IMR-90 (cell line): ENCODE results near the gene KCNAB3. TPM values are rescaled to one million over a fixed set of nuclear protein-coding genes. Genes with fewer than 3 reads are reported as not detected.

ENCODE experiments used
- ATAC-seq: fragments of 200-7000 bp; cut with Tn5 transposase; 2 replicates; pipeline ENCODE4 v1.9.1; 2020; ENCODE audit warnings: low read depth, mild to moderate bottlenecking, moderate library complexity
- BruUV-seq: library from RNA; stranded (reverse); fragments of 400-500 nt; replicated peaks from 2 replicates; lab custom pipeline; 2021; lab: Mats Ljungman, UMichigan
- CTCF ChIA-PET: fragments of 300-600 bp; formaldehyde crosslinking; extraction: SDS; loops from one replicate; lab custom pipeline; 2021; ENCODE audit warnings: antibody characterized with exemption; lab: Yijun Ruan, JAX
- POLR2A ChIA-PET: fragments of 300-600 bp; sonication (Branson Sonifier 250); formaldehyde crosslinking; loops from one replicate; lab custom pipeline; 2022; ENCODE audit warnings: antibody characterized with exemption; ENCODE audit not compliant: unreplicated experiment; lab: Charles Lee
- DNase-seq: peaks from one replicate; pipeline ENCODE4 v3.0.0; 2013
- H2AFZ ChIP-seq: replicated peaks from 2 replicates; pipeline ENCODE3; 2013; ENCODE audit warnings: low read length, mild to moderate bottlenecking; ENCODE audit not compliant: poor library complexity
- H2AK5ac ChIP-seq: 2 replicates; pipeline ENCODE4 v1.6.1; 2013; ENCODE audit warnings: low read depth, low read length, inconsistent platforms
- H2AK9ac ChIP-seq: replicated peaks from 2 replicates; pipeline ENCODE3; 2013; ENCODE audit warnings: mild to moderate bottlenecking, low read depth, low read length, moderate library complexity; ENCODE audit not compliant: poor library complexity
- H2BK120ac ChIP-seq: 2 replicates; pipeline ENCODE4 v1.6.1; 2013; ENCODE audit warnings: low read depth, low read length, inconsistent platforms
- H2BK15ac ChIP-seq: 3 replicates; pipeline ENCODE4 v1.6.1; 2013; ENCODE audit warnings: low read depth, low read length, inconsistent platforms
- H2BK20ac ChIP-seq: 2 replicates; pipeline ENCODE4 v1.6.1; 2013; ENCODE audit warnings: low read depth, mild to moderate bottlenecking, inconsistent platforms, low read length, moderate library complexity
- H2BK5ac ChIP-seq: 2 replicates; pipeline ENCODE4 v1.6.1; 2013; ENCODE audit warnings: mild to moderate bottlenecking, low read depth, low read length, inconsistent platforms; ENCODE audit not compliant: poor library complexity, severe bottlenecking
- H3K14ac ChIP-seq: replicated peaks from 2 replicates; pipeline ENCODE4 v1.6.1; 2013; ENCODE audit warnings: low read depth, low read length, inconsistent platforms
- H3K18ac ChIP-seq: 2 replicates; pipeline ENCODE4 v1.6.1; 2013; ENCODE audit warnings: low read depth, low read length, control low read depth
- H3K23ac ChIP-seq: 2 replicates; pipeline ENCODE4 v1.6.1; 2013; ENCODE audit warnings: low read depth, low read length, inconsistent platforms
- H3K27ac ChIP-seq: 2 replicates; pipeline ENCODE4 v1.5.1; 2013; ENCODE audit warnings: mild to moderate bottlenecking, control low read depth, low read length; ENCODE audit not compliant: insufficient read depth
- H3K27me3 ChIP-seq: 2 replicates; pipeline ENCODE4 v1.6.1; 2013; ENCODE audit warnings: low read length; ENCODE audit not compliant: control insufficient read depth, insufficient read depth
- H3K36me3 ChIP-seq: 2 replicates; pipeline ENCODE4 v1.6.1; 2013; ENCODE audit warnings: low read length, mixed read lengths; ENCODE audit not compliant: control insufficient read depth, insufficient read depth
- H3K4ac ChIP-seq: 2 replicates; pipeline ENCODE4 v1.6.1; 2013; ENCODE audit warnings: low read depth, low read length, inconsistent platforms
- H3K4me1 ChIP-seq: 2 replicates; pipeline ENCODE4 v1.6.1; 2013; ENCODE audit warnings: low read length, mixed read lengths; ENCODE audit not compliant: control insufficient read depth, insufficient read depth
- H3K4me2 ChIP-seq: 2 replicates; pipeline ENCODE4 v1.6.1; 2013; ENCODE audit warnings: low read depth, mild to moderate bottlenecking, control low read depth, low read length, moderate library complexity
- H3K4me3 ChIP-seq: 2 replicates; pipeline ENCODE4 v1.5.1; 2013; ENCODE audit warnings: low read depth, mild to moderate bottlenecking, control low read depth, low read length, moderate library complexity; ENCODE audit not compliant: insufficient read depth
- H3K56ac ChIP-seq: 2 replicates; pipeline ENCODE4 v1.6.1; 2013; ENCODE audit warnings: low read length, inconsistent platforms; ENCODE audit not compliant: insufficient read depth; ENCODE audit errors: extremely low read depth
- H3K79me1 ChIP-seq, 2 experiments: 2 replicates each; pipeline ENCODE4 v1.6.1; 2013; ENCODE audit warnings: low read length in 2 of 2, inconsistent platforms in 1 of 2, low read depth in 1 of 2
- H3K9ac ChIP-seq: 2 replicates; pipeline ENCODE4 v1.6.1; 2013; ENCODE audit warnings: low read depth, low read length, control low read depth
- H3K9me1 ChIP-seq: 2 replicates; pipeline ENCODE4 v1.6.1; 2013; ENCODE audit warnings: low read length, inconsistent platforms; ENCODE audit not compliant: insufficient read depth
- H3K9me3 ChIP-seq: 2 replicates; pipeline ENCODE4 v1.6.1; 2013; ENCODE audit warnings: low read length; ENCODE audit not compliant: control insufficient read depth, insufficient read depth
- H4K20me1 ChIP-seq: 2 replicates; pipeline ENCODE4 v1.6.1; 2013; ENCODE audit warnings: low read length, inconsistent platforms; ENCODE audit not compliant: insufficient read depth
- H4K5ac ChIP-seq: 2 replicates; pipeline ENCODE4 v1.6.1; 2013; ENCODE audit warnings: mild to moderate bottlenecking, low read depth, low read length, control low read depth
- H4K8ac ChIP-seq, 2 experiments: 2 replicates each; pipeline ENCODE4 v1.6.1; 2013; ENCODE audit warnings: low read depth in 2 of 2, low read length in 2 of 2, control low read depth in 1 of 2, inconsistent platforms in 1 of 2
- H4K91ac ChIP-seq: 2 replicates; pipeline ENCODE4 v1.6.1; 2013; ENCODE audit warnings: low read depth, low read length, inconsistent platforms; ENCODE audit not compliant: insufficient read depth
- CHD1 ChIP-seq: IDR thresholded peaks from 2 replicates; pipeline ENCODE4 v1.6.1; 2012; ENCODE audit warnings: low read depth, low read length, improper control_type of control experiment
- MAFK ChIP-seq: IDR thresholded peaks from 2 replicates; pipeline ENCODE4 v1.6.1; 2012; ENCODE audit warnings: low read depth, low read length, improper control_type of control experiment
- NFE2L2 ChIP-seq: fragments of 150-350 bp; IDR thresholded peaks from 2 replicates; pipeline ENCODE4 v1.6.1; 2016; ENCODE audit warnings: low read depth, mild to moderate bottlenecking, low read length
- RCOR1 ChIP-seq: IDR thresholded peaks from 2 replicates; pipeline ENCODE4 v1.6.1; 2012; ENCODE audit warnings: mild to moderate bottlenecking, low read length, improper control_type of control experiment; ENCODE audit not compliant: insufficient replicate concordance
- WGBS, 2 experiments: methylation state at CpG; one replicate each; pipeline versions ENCODE4 v1.1.5 to v1.1.7; 2013; ENCODE audit warnings: missing lambda C conversion rate in 2 of 2; ENCODE audit not compliant: insufficient read length in 1 of 2; ENCODE audit errors: extremely low coverage in 2 of 2; 5-methylcytosine and 5-hydroxymethylcytosine counted together
- dilution Hi-C: fragments of 300-500 bp; cut with HindIII; formaldehyde crosslinking; loops from one replicate; pipeline ENCODE4 v1.14.3; 2018; ENCODE audit warnings: low sequenced_read_pairs; ENCODE audit not compliant: unreplicated experiment
- in situ Hi-C: fragments of 300-500 bp; cut with MboI; formaldehyde crosslinking; loops from 3 replicates; pipeline ENCODE4 v1.14.3; 2019; ENCODE audit warnings: low sequenced_read_pairs, inconsistent platforms, mixed read lengths
- intact Hi-C: fragments of 100-400 bp; cut with micrococcal nuclease; formaldehyde crosslinking; loops from 2 replicates; pipeline ENCODE4 v1.10.0; 2022
- polyA plus RNA-seq, 3 experiments: library from polyadenylated mRNA; depleted of rRNA; stranded (reverse); fragments of >200 nt; gene quantifications; 2 replicates each; pipeline ENCODE4 v1.2.3, GENCODE V29; 2012; ENCODE audit warnings: low replicate concordance in 1 of 3
- total RNA-seq: library from RNA; depleted of rRNA; stranded (reverse); fragments of >200 nt; gene quantifications from 2 replicates; pipeline ENCODE4 v1.2.3, GENCODE V29; 2012

KCNAB3 gene
- total and polyA plus RNA-seq, 2 of the 4 experiments (the other 2 are of a cell fraction): 0.36 to 4.2 TPM

DNA sequence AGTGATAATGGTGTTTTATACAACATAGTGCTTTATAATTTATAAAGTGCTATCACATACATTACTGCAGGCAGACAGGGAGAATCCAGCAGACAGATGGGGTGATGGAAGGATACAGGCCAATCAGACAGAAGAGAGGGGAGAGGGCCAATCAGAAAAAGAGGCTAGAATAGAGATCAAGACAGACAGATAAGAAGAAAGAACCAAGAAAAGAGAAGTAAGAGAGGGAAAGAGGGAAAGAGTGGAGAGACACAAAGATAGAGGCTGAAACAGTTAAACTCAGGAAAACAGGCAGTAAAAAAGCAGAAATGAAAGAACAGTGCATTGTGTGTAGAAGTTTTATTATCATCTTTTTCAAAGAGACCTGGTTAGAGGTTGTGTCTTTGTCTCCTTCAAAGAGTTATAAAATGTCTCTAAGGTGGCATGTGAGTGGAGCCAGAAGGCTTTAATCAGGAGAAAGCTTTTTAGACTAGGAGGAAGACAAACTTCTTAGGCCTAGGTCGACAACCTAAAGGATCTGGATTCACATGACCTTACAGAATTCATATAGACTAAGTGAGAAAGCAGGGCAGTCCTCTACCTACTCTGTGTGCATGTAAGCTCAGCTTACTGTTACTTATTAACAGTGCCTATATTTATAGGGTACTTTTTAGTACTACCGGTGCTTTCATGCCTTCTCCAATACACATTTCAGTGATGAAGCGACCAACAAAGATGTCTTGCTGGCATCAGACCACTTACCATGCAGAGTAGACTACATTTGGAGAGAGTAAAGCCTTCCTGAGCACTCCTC lies 49.4 kb downstream of the KCNAB3 start (continued):
- TF ChIP-seq NFE2L2: no peak

DNA sequence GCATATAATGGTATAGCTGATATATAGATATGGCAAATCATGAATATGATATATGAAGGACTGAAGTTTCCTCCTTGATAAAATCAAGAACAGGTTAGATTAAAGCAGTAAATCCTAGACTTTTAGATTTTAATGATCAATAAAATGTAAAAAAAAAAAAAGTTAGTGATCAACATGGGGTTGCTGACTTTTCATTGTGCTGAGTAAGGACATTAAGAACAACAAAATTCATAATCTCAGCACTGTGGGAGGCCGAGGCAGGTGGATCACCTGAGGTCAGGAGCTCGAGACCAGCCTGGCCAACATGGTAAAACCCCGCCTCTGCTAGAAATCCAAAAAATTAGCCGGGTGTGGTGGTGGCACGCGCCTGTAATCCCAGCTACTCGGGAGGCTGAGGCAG lies 51.4 kb downstream of the KCNAB3 start:
- Histone ChIP-seq H3K27me3 (no peaks in the 10 kb centered on the region), H3K4ac (no peak overlapping the region), H3K79me1 (peaks cover 10 to 31% of the 10 kb centered on the region in 2 experiments), H3K9ac (no peak overlapping the region), H3K14ac (no peak overlapping the region), H3K9me3 (no peaks in the 10 kb centered on the region), H2AK9ac (no peak overlapping the region), H4K20me1 (no peaks in the 10 kb centered on the region), H3K4me2 (no peak overlapping the region), H3K4me3 (no peak overlapping the region), H3K4me1 (peaks cover 8% of the 10 kb centered on the region; the same call in 1 of the 2 replicates), H2AFZ (no peak overlapping the region), H2AK5ac (no peak overlapping the region), H4K91ac (no peak overlapping the region), H3K27ac (no peak overlapping the region), H3K36me3 (peaks cover 19% of the 10 kb centered on the region), H2BK20ac (no peak overlapping the region), H2BK120ac (no peak overlapping the region), H4K5ac (no peak overlapping the region), H3K23ac (no peak overlapping the region), H3K9me1 (peaks cover 5% of the 10 kb centered on the region; the same call in 1 of the 2 replicates), H3K18ac (no peak overlapping the region), H2BK15ac (no peak overlapping the region), H2BK5ac (no peak overlapping the region), H3K56ac (no peak overlapping the region), H4K8ac (no peak overlapping the region)
- WGBS, 2 experiments: no CpG with 5 or more reads among the region's 7 CpGs
- intact Hi-C loops: no loop called here
- ATAC-seq (no peak), DNase-seq (no peak)
- TF ChIP-seq CHD1: no peak
- TF ChIP-seq RCOR1: no peak
- TF ChIP-seq MAFK: peak; percentile 35; the same call in 1 of the 2 replicates
- CTCF ChIA-PET: interaction anchor here (0.6 to 0.7 kb wide), 2 partner anchors 27 to 35 kb away, joined by 3 read pairs; no protein-coding TSS in a partner anchor
- in situ Hi-C loops: no loop called here
- dilution Hi-C loops: no loop called here
- POLR2A ChIA-PET: no interaction called here
- BruUV-seq: no TSS peak
